Measurements from ENCODE around the gene XPC.
"Not testable (repeated sequence)": the region's sequence is repeated elsewhere in the genome, so short reads cannot be mapped to it uniquely, and the experiment has no call there.

The XPC gene

DNA sequence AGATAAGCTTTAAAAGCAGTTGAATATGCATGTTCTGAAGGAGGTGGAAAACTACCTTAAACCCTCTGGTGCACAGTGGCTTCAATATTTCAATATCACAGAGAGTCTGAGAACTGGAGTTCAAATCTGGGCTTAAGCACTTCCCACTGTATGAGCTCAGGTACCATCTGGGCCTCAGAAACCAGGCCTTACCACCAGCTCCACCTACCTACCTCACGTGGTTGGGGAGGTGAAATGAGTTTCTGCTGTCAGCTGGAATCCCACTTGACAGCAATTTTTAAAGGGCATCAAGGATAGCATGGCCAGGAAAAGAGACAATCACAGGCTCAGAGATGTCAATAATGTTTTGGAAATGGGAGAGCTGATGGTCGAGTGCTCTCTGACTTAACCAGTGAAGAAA is 58.8 kb downstream of the XPC start:
- DNase-seq (ENCODE audit: low read depth), result no peak

GRCh38 chr3:14118400-14119381 is 59.7 kb downstream of the XPC start:
- DNase-seq (ENCODE audit: low read depth), result no peak

DNA sequence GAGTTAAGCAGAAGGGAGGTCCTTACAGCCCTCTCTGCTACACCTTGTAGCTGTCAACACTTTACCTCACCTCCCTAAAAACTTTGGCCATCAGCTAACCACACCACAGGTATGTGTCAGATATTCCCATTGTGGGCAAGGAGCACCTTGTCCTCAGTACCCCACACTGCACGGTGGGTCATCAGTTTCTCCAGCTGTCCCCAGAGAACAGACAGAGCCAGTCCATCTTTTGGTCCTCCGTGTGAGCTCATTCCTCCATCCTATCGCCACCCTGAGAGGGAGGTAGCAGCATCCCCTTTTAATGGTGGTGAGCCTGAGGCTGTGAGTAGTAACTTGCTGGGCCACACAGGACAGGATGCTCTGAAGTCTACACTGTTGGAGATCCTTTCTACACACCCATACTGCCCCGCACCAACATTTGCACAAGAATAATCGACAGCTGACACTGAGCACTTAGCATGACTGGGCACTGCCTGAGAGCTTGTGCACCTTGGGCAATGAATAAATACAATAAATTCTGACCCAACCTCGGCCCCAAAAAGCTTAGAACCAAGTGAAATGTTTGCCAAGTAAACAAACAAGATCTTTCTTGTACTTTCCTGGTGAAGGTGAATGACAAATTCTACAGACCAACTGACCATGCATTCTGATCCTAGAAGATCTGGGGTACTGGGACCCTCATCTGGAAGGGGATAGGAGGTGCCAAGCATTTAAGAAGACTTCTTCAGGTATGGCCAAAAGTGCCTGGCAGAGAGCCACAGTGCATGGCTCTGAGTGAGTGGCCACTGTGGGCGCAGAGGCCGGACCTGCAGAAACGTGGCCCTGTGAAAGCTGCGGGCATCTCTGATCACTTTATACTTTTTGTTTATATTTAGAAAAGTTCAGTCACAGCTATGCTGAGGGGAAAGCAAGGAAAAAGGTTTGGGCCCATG is 60.7 kb downstream of the XPC start:
- DNase-seq (ENCODE audit: low read depth), result no peak

DNA sequence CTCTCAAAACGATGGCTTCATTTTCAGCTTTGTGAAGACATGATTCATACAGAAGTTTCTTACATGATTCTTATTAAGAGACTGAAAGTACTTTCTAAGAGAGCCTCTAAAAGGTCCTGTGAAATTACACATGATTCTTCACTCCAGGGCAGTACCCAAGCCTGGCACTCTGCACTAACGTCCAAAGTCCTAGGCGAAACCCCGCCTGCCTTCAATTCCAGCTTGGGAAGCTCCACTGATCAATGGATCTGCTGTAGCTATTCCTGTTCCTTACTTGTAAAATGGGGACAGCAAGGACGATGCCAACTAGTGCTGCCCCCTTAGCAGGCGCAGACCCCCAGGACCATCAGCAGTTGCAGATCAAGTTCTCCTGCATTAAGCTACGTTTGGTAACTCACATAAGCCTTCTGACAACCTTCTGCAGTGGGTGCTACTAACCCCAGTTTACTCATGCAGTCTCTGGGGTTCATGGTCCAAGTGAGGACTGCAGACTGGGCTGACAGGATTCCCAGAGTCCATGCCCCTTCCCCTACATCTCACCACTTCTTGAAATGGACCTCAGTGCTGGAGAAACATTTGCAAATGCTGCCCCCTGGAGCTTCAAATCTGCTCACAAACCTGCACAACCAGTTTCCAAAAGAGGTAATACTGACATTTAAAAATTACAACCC is 64.3 kb downstream of the XPC start:
- no peak for DNase-seq (ENCODE audit: low read depth)

GRCh38 chr3:14110699-14111098 is 67.7 kb downstream of the XPC start:
- no peak for DNase-seq (ENCODE audit: low read depth)

DNA sequence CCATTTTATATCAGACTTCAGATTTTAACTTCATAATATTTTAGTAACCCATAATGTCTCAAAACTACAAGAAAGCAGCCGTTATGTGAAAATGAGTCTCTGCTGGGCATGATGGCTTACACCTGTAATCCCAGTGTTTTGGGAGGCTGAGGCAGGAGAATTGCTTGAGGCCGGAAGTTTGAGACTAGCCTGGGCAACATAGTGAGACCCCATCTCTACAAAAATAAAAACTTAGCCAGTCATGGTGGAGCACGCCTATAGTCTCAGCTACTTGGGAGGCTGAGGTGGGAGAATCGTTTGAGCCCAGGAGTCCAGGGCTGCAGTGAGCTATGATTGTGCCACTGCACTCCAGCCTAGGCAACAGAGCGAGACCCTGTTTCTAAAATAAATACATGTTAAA is 68.6 kb downstream of the XPC start:
- not testable (repeated sequence) for DNase-seq (ENCODE audit: low read depth)

- DNase-seq (ENCODE audit: low read depth), result no peak
Observed at GRCh38 chr3:14097616-14098391, 80.6 kb downstream of the XPC start.

DNA sequence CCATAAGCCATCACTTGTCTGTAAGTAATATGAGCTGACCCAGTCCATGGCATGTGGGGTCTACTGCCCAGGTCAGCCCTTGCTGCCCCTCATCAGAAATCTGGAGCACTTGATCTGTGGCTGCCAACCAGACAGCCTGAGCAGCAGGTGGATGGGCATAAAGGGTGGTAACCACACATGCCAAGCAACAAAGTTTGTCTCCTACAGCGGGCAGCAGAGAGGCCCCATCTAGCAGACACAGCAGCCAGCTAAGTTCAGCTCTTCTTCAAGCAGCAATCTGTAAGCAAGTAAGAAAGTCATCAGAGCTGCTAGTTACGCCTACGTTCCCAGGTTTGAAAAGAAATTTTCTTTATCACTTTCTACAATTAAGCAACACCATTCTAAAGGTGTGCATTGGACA is 81.7 kb downstream of the XPC start:
- DNase-seq (ENCODE audit: low read depth), result no peak

Measured in stimulated activated CD8-positive, alpha-beta memory T cell treated with anti-CD3 and anti-CD28 coated beads, Interleukin-15, amount 100 ng/mL, for 24 hours (primary cell).